Liver (tissue), 9 donors: Measurements from ENCODE around the gene GALE. TPM values are rescaled to one million over a fixed set of nuclear protein-coding genes. Genes with fewer than 3 reads are reported as not detected.

Experiments used
- DNase-seq: peaks from one replicate; pipeline ENCODE4 v3.0.0-alpha.2; 2017; ENCODE audit warnings: low spot score
- H3K27ac ChIP-seq, 2 donors: one replicate each; pipeline ENCODE4 v1.7.0; 2013; ENCODE audit warnings: inconsistent platforms in 2 of 2, low read length in 2 of 2, control low read depth in 1 of 2, low read depth in 1 of 2, mild to moderate bottlenecking in 1 of 2
- H3K27me3 ChIP-seq, 4 donors: one replicate each; pipeline versions ENCODE4 v1.6.1 to v1.7.0; 2013; ENCODE audit warnings: low read length in 3 of 4, inconsistent platforms in 1 of 4, mild to moderate bottlenecking in 1 of 4, moderate library complexity in 1 of 4; ENCODE audit not compliant: control insufficient read depth in 4 of 4, insufficient read depth in 4 of 4
- H3K36me3 ChIP-seq, 4 donors: one replicate each; pipeline versions ENCODE4 v1.6.1 to v1.7.0; 2013; ENCODE audit warnings: low read length in 3 of 4, mild to moderate bottlenecking in 3 of 4, low read depth in 1 of 4, moderate library complexity in 1 of 4; ENCODE audit not compliant: control insufficient read depth in 4 of 4, insufficient read depth in 3 of 4
- H3K4me1 ChIP-seq, 4 donors: one replicate each; pipeline versions ENCODE4 v1.6.1 to v1.7.0; 2013; ENCODE audit warnings: low read length in 3 of 4, mild to moderate bottlenecking in 3 of 4, moderate library complexity in 1 of 4; ENCODE audit not compliant: control insufficient read depth in 4 of 4, insufficient read depth in 4 of 4
- H3K4me3 ChIP-seq, 3 donors: one replicate each; pipeline versions ENCODE4 v1.6.1 to v1.7.0; 2013; ENCODE audit warnings: low read length in 3 of 3, control low read depth in 1 of 3, low read depth in 1 of 3, mild to moderate bottlenecking in 1 of 3
- H3K9ac ChIP-seq, 2 donors: one replicate each; pipeline ENCODE4 v1.7.0; 2013; ENCODE audit warnings: low read length in 2 of 2, mild to moderate bottlenecking in 2 of 2, moderate library complexity in 2 of 2, control low read depth in 1 of 2, low read depth in 1 of 2
- H3K9me3 ChIP-seq, 4 donors: one replicate each; pipeline versions ENCODE4 v1.6.1 to v1.7.0; 2013; ENCODE audit warnings: low read length in 3 of 4; ENCODE audit not compliant: control insufficient read depth in 4 of 4
- ATF3 ChIP-seq: IDR thresholded peaks from 2 replicates; pipeline ENCODE4 v1.6.1; 2016; ENCODE audit warnings: antibody characterized with exemption
- FOXA2 ChIP-seq: IDR thresholded peaks from 2 replicates; pipeline ENCODE4 v1.6.1; 2016; ENCODE audit warnings: antibody characterized with exemption
- GABPA ChIP-seq, 2 donors: IDR thresholded peaks in 1 of 2; conservative IDR thresholded peaks in 1 of 2; 2 replicates each; pipeline ENCODE4 v1.6.1; 2016; ENCODE audit warnings: antibody characterized with exemption in 2 of 2, mild to moderate bottlenecking in 1 of 2, moderate library complexity in 1 of 2
- HNF4A ChIP-seq, 2 donors: conservative IDR thresholded peaks; 2 replicates each; pipeline ENCODE4 v1.6.1; 2016; ENCODE audit warnings: antibody characterized with exemption in 2 of 2, mild to moderate bottlenecking in 2 of 2
- JUND ChIP-seq, 2 donors: IDR thresholded peaks; 2 replicates each; pipeline ENCODE4 v1.6.1; 2016; ENCODE audit warnings: antibody characterized with exemption in 2 of 2
- NR2F2 ChIP-seq: IDR thresholded peaks from 2 replicates; pipeline ENCODE4 v1.6.1; 2016; ENCODE audit warnings: antibody characterized with exemption
- RAD21 ChIP-seq, 2 donors: IDR thresholded peaks; 2 replicates each; pipeline ENCODE4 v1.6.1; 2016; ENCODE audit warnings: antibody characterized with exemption in 2 of 2, mild to moderate bottlenecking in 2 of 2
- REST ChIP-seq: IDR thresholded peaks from 2 replicates; pipeline ENCODE4 v1.6.1; 2016; ENCODE audit warnings: antibody characterized with exemption, mild to moderate bottlenecking
- RXRA ChIP-seq, 2 donors: IDR thresholded peaks; 2 replicates each; pipeline ENCODE4 v1.6.1; 2017 to 2018; ENCODE audit warnings: antibody characterized with exemption in 2 of 2, mild to moderate bottlenecking in 1 of 2
- SP1 ChIP-seq: IDR thresholded peaks from 2 replicates; pipeline ENCODE4 v1.6.1; 2018; ENCODE audit warnings: antibody characterized with exemption, mild to moderate bottlenecking
- TAF1 ChIP-seq: conservative IDR thresholded peaks from 2 replicates; pipeline ENCODE4 v1.6.1; 2016; ENCODE audit warnings: antibody characterized with exemption, mild to moderate bottlenecking
- ZBTB33 ChIP-seq: IDR thresholded peaks from 2 replicates; pipeline ENCODE4 v1.6.1; 2016; ENCODE audit warnings: antibody characterized with exemption
- WGBS: extraction: QIAGEN DNeasy Blood & Tissue Kit; methylation state at CpG from one replicate; pipeline ENCODE4 v1.1.7; 2013; 5-methylcytosine and 5-hydroxymethylcytosine counted together
- polyA plus RNA-seq, 2 donors: library from polyadenylated mRNA; stranded (reverse) in 1 of 2; unstranded in 1 of 2; fragments of 200-250 nt in 1 of 2; fragments of >200 nt in 1 of 2; fragmentation: Nextera tagmentation in 1 of 2; extraction: Ambion mirVana in 1 of 2; gene quantifications; one replicate each; pipeline versions ENCODE4 v1.2.1 to v1.2.3, GENCODE V29; 2013 to 2015
- total RNA-seq, 2 donors: library from RNA; depleted of rRNA; stranded (reverse); fragments of >200 nt; gene quantifications; one replicate each; pipeline ENCODE4 v1.2.3, GENCODE V29; 2014
- donor health status: healthy.
- donor health status: healthy.
- donor health status: healthy.
- donor health status: healthy.
- donor health status: healthy.

The GALE gene
- total and polyA plus RNA-seq, 4 donors = 22.9 to 43.4 (median 38.7) TPM

- no peak for DNase-seq
- peaks cover 26 to 62% (median 59%) of the 10 kb centered on the region in 4 donors for H3K36me3 ChIP-seq
- H3K9ac ChIP-seq = no peak overlapping the region
- H3K4me1 ChIP-seq = peaks cover 6 to 20% (median 14%) of the 10 kb centered on the region in 4 donors
- no peak overlapping the region for H3K4me3 ChIP-seq
- TF ChIP-seq NR2F2 = no peak
- no peak for TF ChIP-seq ATF3
- TF ChIP-seq GABPA (IDR thresholded peaks at IDR 0.05 in 1 of 2, conservative IDR thresholded peaks at IDR 0.05 in 1 of 2) = no peak
- TF ChIP-seq JUND (IDR thresholded peaks at IDR 0.05) = no peak
- no peak for TF ChIP-seq RAD21 (IDR thresholded peaks at IDR 0.05)
- TF ChIP-seq FOXA2 = no peak
- TF ChIP-seq REST = no peak
- no peak for TF ChIP-seq SP1
- TF ChIP-seq TAF1 = no peak
- TF ChIP-seq RXRA (IDR thresholded peaks at IDR 0.05) = no peak
- no peak for TF ChIP-seq HNF4A (conservative IDR thresholded peaks at IDR 0.05)
- no peaks in the 10 kb centered on the region for H3K27me3 ChIP-seq
- H3K27ac ChIP-seq = no peak overlapping the region
- H3K9me3 ChIP-seq = no peaks in the 10 kb centered on the region
- 76% methylated on average over 4 of the region's 4 CpGs for WGBS
These were observed 41.3 kb downstream of the GALE start for GRCh38 chr1:23759277-23759676.

- Histone ChIP-seq H3K36me3 (peaks cover 32 to 77% (median 74%) of the 10 kb centered on the region in 4 donors), H3K4me3 (no peak overlapping the region), H3K27ac (no peak overlapping the region), H3K4me1 (peaks cover 2 to 9% (median 5%) of the 10 kb centered on the region in 4 donors), H3K9me3 (no peaks in the 10 kb centered on the region), H3K9ac (no peak overlapping the region), H3K27me3 (no peaks in the 10 kb centered on the region)
- no peak for DNase-seq
- 89% methylated on average over 1 of the region's 1 CpG for WGBS
- no peak for TF ChIP-seq ZBTB33
- TF ChIP-seq FOXA2 = no peak
These were observed 42.7 kb downstream of the GALE start for GRCh38 chr1:23757812-23758211.

- WGBS = 93% methylated on average over 3 of the region's 3 CpGs
- DNase-seq = no peak
- Histone ChIP-seq H3K36me3 (peaks cover 37 to 87% (median 83%) of the 10 kb centered on the region in 4 donors), H3K27me3 (no peaks in the 10 kb centered on the region), H3K4me1 (peaks cover 0 to 3% (median 0%) of the 10 kb centered on the region in 4 donors), H3K27ac (no peak overlapping the region), H3K9ac (no peak overlapping the region), H3K4me3 (no peak overlapping the region), H3K9me3 (no peaks in the 10 kb centered on the region)
- no peak for TF ChIP-seq RAD21 (IDR thresholded peaks at IDR 0.05)
These were observed 43.9 kb downstream of the GALE start for GRCh38 chr1:23756676-23757075.
